NCI-H510A treated with DMSO at 0.1 percent for 48 hours (cell line): ENCODE results near the gene PLOD1.
"Not testable (repeated sequence)": the region's sequence is repeated elsewhere in the genome, so short reads cannot be mapped to it uniquely, and the experiment has no call there.

ENCODE experiments used
- DNase-seq: peaks from one replicate; lab custom pipeline; 2025; lab: John Stamatoyannopoulos, UW

Gene PLOD1

GRCh38 chr1:11912482-11913216, 21.9 kb upstream of the PLOD1 start:
- DNase-seq, result not testable (repeated sequence)

GRCh38 chr1:11913291-11913690, 21.2 kb upstream of the PLOD1 start:
- no peak for DNase-seq

GRCh38 chr1:11914024-11914423, 20.5 kb upstream of the PLOD1 start:
- no peak for DNase-seq

- DNase-seq, result no peak
Measured at GRCh38 chr1:11918799-11919519, 15.6 kb upstream of the PLOD1 start.

- no peak for DNase-seq
Measured at GRCh38 chr1:11919621-11920020, 14.9 kb upstream of the PLOD1 start.

GRCh38 chr1:11920239-11920903, 14.1 kb upstream of the PLOD1 start:
- DNase-seq, result no peak

- DNase-seq, result no peak
Measured at GRCh38 chr1:11921022-11921421, 13.5 kb upstream of the PLOD1 start.

- no peak for DNase-seq
Measured at GRCh38 chr1:11923069-11923826, 11.3 kb upstream of the PLOD1 start.

GRCh38 chr1:11923827-11924113, 10.7 kb upstream of the PLOD1 start:
- DNase-seq, result no peak

- no peak for DNase-seq
Measured at GRCh38 chr1:11924334-11925195, 10.0 kb upstream of the PLOD1 start.

- DNase-seq, result not testable (repeated sequence)
Measured at GRCh38 chr1:11925196-11925937, 9.2 kb upstream of the PLOD1 start.

- no peak for DNase-seq
Measured at GRCh38 chr1:11925938-11926292, 8.6 kb upstream of the PLOD1 start.

GRCh38 chr1:11927866-11928592, 6.5 kb upstream of the PLOD1 start:
- no peak for DNase-seq

GRCh38 chr1:11929849-11930248, 4.7 kb upstream of the PLOD1 start:
- peak; percentile 44 for DNase-seq

- DNase-seq, result no peak
Measured at GRCh38 chr1:11930571-11931445, 3.7 kb upstream of the PLOD1 start.

- no peak for DNase-seq
Measured at GRCh38 chr1:11931845-11932244, 2.7 kb upstream of the PLOD1 start.

- no peak for DNase-seq
Measured at GRCh38 chr1:11935057-11935412, 518 bp downstream of the PLOD1 start.

- not testable (repeated sequence) for DNase-seq
Measured at GRCh38 chr1:11935733-11936132, 1.2 kb downstream of the PLOD1 start.
